KBM-7 (cell line): ENCODE data around the gene PRPF40A.

Source experiments
- DNase-seq: peaks from one replicate; pipeline ENCODE4 v3.0.0-alpha.2; 2015
- in situ Hi-C: fragments of 300-500 bp; cut with MboI; formaldehyde crosslinking; loops from 2 replicates; pipeline ENCODE4 v1.14.3; 2020; ENCODE audit warnings: low sequenced_read_pairs, low pct_unique_long_range_greater_than_20kb, mixed read lengths

PRPF40A gene

DNA sequence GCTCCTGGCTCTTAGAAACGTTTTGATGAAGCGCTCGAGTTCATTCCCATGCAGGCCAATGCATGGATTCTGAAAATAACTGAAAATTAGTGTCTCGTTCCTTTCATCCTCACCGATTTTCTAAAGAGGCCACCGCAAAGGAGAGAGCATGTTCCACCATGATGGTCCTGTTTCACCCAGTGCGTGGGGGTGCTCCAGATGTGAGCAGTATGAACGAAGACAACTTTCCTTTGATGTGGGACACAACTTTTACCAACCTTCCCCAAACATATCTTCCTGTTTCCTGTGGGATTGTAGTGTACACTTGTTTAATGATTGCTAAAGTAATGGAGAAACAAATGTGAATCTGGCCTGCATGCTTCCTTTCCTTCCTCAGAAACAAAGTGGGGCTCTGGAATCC is 114.5 kb downstream of the PRPF40A start:
- no peak for DNase-seq
- in situ Hi-C loops, result no loop called here
